Panc1 (cell line): ENCODE data around the gene FBLN2. TPM values are rescaled to one million over a fixed set of nuclear protein-coding genes. Genes with fewer than 3 reads are reported as not detected.

Experiments
- ATAC-seq: fragments of 200-7000 bp; cut with Tn5 transposase; 2 replicates; pipeline ENCODE4 v1.9.1; 2020; ENCODE audit warnings: mild to moderate bottlenecking, moderate library complexity
- BruUV-seq: library from RNA; stranded (reverse); fragments of 400-500 nt; replicated peaks from 2 replicates; lab custom pipeline; 2021; lab: Mats Ljungman, UMichigan
- CTCF ChIA-PET: fragments of 300-600 bp; sonication (Branson Sonifier 250); formaldehyde crosslinking; loops from one replicate; lab custom pipeline; 2022; ENCODE audit warnings: antibody characterized with exemption; lab: Charles Lee
- POLR2A ChIA-PET: fragments of 300-600 bp; sonication (Branson Sonifier 250); formaldehyde crosslinking; loops from one replicate; lab custom pipeline; 2022; ENCODE audit warnings: antibody characterized with exemption; lab: Charles Lee
- DNase-seq: peaks from one replicate; pipeline ENCODE4 v3.0.0-alpha.2; 2010; ENCODE audit warnings: low read depth, low spot score
- H3K27ac ChIP-seq: 2 replicates; pipeline ENCODE4 v1.5.1; 2011; ENCODE audit warnings: mild to moderate bottlenecking, low read length, inconsistent platforms
- H3K27me3 ChIP-seq: fragments of 200-500 bp; sonication (Bioruptor generic); 2 replicates; pipeline ENCODE4 v1.6.0; 2014; ENCODE audit warnings: low read length, inconsistent platforms; ENCODE audit not compliant: control insufficient read depth, insufficient read depth
- H3K36me3 ChIP-seq: fragments of 200-500 bp; sonication (Bioruptor generic); 2 replicates; pipeline ENCODE4 v1.5.1; 2014; ENCODE audit warnings: inconsistent platforms, mild to moderate bottlenecking, low read length, moderate library complexity; ENCODE audit not compliant: control insufficient read depth, insufficient read depth
- H3K4me1 ChIP-seq: 2 replicates; pipeline ENCODE4 v1.5.1; 2011; ENCODE audit warnings: inconsistent platforms, mild to moderate bottlenecking, low read length, moderate library complexity; ENCODE audit not compliant: control insufficient read depth, insufficient read depth
- H3K4me3 ChIP-seq, 2 experiments: 2 replicates each; pipeline ENCODE4 v1.5.1; 2011 to 2012; ENCODE audit warnings: low read depth in 2 of 2, low read length in 2 of 2, mild to moderate bottlenecking in 2 of 2, inconsistent platforms in 1 of 2, moderate library complexity in 1 of 2
- H3K9me3 ChIP-seq: fragments of 200-500 bp; sonication (Bioruptor generic); 2 replicates; pipeline ENCODE4 v1.5.1; 2014; ENCODE audit warnings: low read depth, mild to moderate bottlenecking, inconsistent platforms, low read length, moderate library complexity; ENCODE audit not compliant: control insufficient read depth, insufficient read depth
- POLR2AphosphoS5 ChIP-seq: IDR thresholded peaks from 2 replicates; pipeline ENCODE4 v1.6.1; 2012; ENCODE audit warnings: mild to moderate bottlenecking, low read depth, low read length, moderate library complexity
- SIN3A ChIP-seq: IDR thresholded peaks from 2 replicates; pipeline ENCODE4 v1.6.1; 2012; ENCODE audit warnings: low read depth, mild to moderate bottlenecking, low read length, moderate library complexity, borderline replicate concordance; ENCODE audit not compliant: insufficient read depth
- TCF7L2 ChIP-seq: IDR thresholded peaks from 2 replicates; pipeline ENCODE4 v1.6.1; 2011; ENCODE audit warnings: mild to moderate bottlenecking, low read depth, low read length, inconsistent platforms
- in situ Hi-C: cut with HindIII; loops from 2 replicates; pipeline ENCODE4 v1.10.0; 2016; ENCODE audit warnings: low sequenced_read_pairs, low pct_unique_long_range_greater_than_20kb
- intact Hi-C: fragments of 100-400 bp; cut with micrococcal nuclease; formaldehyde crosslinking; loops from one replicate; pipeline ENCODE4 v1.10.0; 2022; ENCODE audit not compliant: unreplicated experiment
- total RNA-seq: library from RNA; stranded (reverse); gene quantifications from one replicate; pipeline ENCODE4 v1.2.1, GENCODE V29; 2021; ENCODE audit not compliant: unreplicated experiment
- TF ChIP-seq, protein P1 (sequence below), 2 experiments: IDR thresholded peaks; 2 replicates each; pipeline ENCODE4 v1.6.1; 2011 to 2012; ENCODE audit warnings: low read depth in 2 of 2, control low read depth in 1 of 2, low read length in 1 of 2, mild to moderate bottlenecking in 1 of 2, moderate library complexity in 1 of 2; ENCODE audit not compliant: insufficient read depth in 1 of 2
- TF ChIP-seq, protein P2 (sequence below): fragments of 450-650 bp; IDR thresholded peaks from 2 replicates; pipeline ENCODE4 v1.5.1; 2017; ENCODE audit warnings: mild to moderate bottlenecking

FBLN2 gene
- total RNA-seq, 1 experiment from 2014 or later, result 0.44 TPM

DNA sequence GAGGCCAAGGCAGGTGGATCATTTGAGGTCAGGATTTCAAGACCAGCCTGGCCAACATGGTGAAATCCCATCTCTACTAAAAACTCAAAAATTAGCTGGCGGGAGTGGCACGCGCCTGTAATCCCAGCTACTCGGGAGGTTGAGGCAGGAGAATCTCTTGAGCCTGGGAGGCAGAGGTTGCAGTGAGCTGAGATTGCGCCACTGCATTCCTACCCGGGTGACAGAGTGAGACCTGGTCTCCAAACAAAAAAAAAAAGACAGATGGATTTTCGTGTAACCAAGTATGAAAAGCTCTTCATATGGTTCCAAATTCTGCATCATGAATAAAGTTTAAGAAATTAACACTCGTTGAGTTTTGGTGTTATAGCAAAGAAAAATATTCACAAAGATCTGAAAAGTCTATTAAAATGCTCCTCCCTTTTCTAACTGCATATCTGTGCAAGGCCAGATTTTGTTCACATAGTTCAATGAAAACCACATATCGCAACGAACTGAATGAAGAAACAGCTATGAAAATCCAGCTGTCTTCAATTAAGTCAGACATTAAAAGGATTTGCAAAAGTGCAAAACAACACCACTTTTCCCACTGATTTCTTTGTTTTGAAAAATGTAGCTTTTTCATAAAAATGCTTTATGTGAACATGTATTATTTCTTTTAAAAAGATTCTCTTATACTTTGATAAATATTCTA lies 23.8 kb upstream of the FBLN2 start:
- intact Hi-C loops, result no loop called here
- in situ Hi-C loops, result no loop called here
- Histone ChIP-seq H3K4me3 (no peak overlapping the region), H3K9me3 (no peaks in the 10 kb centered on the region), H3K27ac (no peak overlapping the region), H3K27me3 (no peaks in the 10 kb centered on the region), H3K36me3 (no peaks in the 10 kb centered on the region), H3K4me1 (no peaks in the 10 kb centered on the region)
- no peak for DNase-seq
- TF ChIP-seq, protein P1, sequence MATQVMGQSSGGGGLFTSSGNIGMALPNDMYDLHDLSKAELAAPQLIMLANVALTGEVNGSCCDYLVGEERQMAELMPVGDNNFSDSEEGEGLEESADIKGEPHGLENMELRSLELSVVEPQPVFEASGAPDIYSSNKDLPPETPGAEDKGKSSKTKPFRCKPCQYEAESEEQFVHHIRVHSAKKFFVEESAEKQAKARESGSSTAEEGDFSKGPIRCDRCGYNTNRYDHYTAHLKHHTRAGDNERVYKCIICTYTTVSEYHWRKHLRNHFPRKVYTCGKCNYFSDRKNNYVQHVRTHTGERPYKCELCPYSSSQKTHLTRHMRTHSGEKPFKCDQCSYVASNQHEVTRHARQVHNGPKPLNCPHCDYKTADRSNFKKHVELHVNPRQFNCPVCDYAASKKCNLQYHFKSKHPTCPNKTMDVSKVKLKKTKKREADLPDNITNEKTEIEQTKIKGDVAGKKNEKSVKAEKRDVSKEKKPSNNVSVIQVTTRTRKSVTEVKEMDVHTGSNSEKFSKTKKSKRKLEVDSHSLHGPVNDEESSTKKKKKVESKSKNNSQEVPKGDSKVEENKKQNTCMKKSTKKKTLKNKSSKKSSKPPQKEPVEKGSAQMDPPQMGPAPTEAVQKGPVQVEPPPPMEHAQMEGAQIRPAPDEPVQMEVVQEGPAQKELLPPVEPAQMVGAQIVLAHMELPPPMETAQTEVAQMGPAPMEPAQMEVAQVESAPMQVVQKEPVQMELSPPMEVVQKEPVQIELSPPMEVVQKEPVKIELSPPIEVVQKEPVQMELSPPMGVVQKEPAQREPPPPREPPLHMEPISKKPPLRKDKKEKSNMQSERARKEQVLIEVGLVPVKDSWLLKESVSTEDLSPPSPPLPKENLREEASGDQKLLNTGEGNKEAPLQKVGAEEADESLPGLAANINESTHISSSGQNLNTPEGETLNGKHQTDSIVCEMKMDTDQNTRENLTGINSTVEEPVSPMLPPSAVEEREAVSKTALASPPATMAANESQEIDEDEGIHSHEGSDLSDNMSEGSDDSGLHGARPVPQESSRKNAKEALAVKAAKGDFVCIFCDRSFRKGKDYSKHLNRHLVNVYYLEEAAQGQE (IDR thresholded peaks at IDR 0.05; ENCODE audit: insufficient read depth in 1 of 2, low read depth in 2 of 2, low read length in 1 of 2), result no peak
- TF ChIP-seq, protein P2, sequence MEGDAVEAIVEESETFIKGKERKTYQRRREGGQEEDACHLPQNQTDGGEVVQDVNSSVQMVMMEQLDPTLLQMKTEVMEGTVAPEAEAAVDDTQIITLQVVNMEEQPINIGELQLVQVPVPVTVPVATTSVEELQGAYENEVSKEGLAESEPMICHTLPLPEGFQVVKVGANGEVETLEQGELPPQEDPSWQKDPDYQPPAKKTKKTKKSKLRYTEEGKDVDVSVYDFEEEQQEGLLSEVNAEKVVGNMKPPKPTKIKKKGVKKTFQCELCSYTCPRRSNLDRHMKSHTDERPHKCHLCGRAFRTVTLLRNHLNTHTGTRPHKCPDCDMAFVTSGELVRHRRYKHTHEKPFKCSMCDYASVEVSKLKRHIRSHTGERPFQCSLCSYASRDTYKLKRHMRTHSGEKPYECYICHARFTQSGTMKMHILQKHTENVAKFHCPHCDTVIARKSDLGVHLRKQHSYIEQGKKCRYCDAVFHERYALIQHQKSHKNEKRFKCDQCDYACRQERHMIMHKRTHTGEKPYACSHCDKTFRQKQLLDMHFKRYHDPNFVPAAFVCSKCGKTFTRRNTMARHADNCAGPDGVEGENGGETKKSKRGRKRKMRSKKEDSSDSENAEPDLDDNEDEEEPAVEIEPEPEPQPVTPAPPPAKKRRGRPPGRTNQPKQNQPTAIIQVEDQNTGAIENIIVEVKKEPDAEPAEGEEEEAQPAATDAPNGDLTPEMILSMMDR, result no peak
- TF ChIP-seq TCF7L2 (no peak), POLR2AphosphoS5 (no peak), SIN3A (no peak)
- BruUV-seq, result no TSS peak
- POLR2A ChIA-PET, result no interaction called here
- no peak for ATAC-seq
- CTCF ChIA-PET, result no interaction called here

DNA sequence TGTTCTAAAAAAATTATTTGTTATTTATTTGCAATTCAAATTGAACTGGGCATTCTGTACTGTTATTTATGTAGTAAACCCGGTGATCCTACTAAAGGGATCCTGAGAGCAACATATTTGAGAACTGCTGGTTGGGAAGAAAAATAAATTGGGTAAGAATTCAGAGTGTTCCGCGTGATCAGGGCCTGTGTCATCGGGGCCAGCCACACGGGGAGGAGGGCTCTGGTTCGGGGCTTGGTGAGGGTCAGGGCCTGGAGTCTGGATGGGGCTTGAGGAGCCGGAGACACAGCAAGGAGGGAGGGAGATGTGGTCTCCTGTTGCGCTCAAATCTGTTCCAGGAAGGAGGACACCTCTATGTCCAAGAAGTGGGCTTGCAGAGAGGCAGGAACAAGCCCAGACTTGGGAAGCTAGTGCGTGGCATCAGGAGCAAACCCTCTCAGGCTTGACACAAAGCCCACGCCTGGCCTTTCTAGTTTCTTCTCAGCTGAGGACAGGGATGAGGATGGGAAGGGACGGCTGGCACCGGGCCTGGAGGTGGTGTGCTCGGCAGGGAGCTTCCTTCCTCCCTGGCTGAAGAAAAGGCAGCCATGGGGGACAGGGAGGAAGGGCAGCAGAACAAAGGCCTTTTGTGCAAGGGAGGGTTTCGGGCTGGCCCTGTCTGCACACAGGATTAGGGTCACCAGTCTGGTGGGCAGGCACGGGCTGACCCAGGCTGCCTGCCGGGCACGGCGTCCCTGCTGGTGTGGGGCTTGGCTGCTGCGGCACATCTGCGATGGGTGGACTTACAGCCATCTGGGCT lies 22.9 kb upstream of the FBLN2 start:
- intact Hi-C loops, result no loop called here
- no peak for TF ChIP-seq TCF7L2
- Histone ChIP-seq H3K27me3 (no peaks in the 10 kb centered on the region), H3K27ac (no peak overlapping the region), H3K4me1 (no peaks in the 10 kb centered on the region), H3K36me3 (no peaks in the 10 kb centered on the region), H3K4me3 (no peak overlapping the region), H3K9me3 (no peaks in the 10 kb centered on the region)
- CTCF ChIA-PET, result no interaction called here
- in situ Hi-C loops, result no loop called here
- no TSS peak for BruUV-seq
- ATAC-seq (no peak), DNase-seq (no peak)
- POLR2A ChIA-PET, result no interaction called here

DNA sequence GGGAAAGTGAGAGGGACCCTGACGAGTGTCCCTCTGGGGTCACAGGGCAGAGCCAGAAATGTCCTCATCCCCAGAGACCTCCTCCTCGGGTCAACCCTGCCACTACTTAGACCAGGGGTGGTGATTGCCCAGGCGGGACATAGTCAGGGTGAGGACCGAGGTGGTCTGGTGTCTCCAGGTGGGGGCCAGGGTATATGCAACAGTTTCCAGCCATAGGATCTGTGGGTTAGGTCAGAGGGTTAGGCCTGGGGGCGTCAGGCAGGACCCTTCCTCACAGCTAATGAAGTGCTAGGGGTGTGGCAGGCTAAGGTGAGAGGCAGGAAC lies 22.3 kb upstream of the FBLN2 start:
- DNase-seq (no peak), ATAC-seq (no peak)
- no peak for TF ChIP-seq SIN3A
- TF ChIP-seq, protein P2, result no peak
- TF ChIP-seq TCF7L2, result no peak
- no peak for TF ChIP-seq POLR2AphosphoS5
- TF ChIP-seq, protein P1 (IDR thresholded peaks at IDR 0.05; ENCODE audit: insufficient read depth in 1 of 2, low read depth in 2 of 2, low read length in 1 of 2), result no peak
- Histone ChIP-seq H3K36me3 (no peaks in the 10 kb centered on the region), H3K27me3 (no peaks in the 10 kb centered on the region), H3K4me3 (no peak overlapping the region), H3K27ac (no peak overlapping the region), H3K9me3 (no peaks in the 10 kb centered on the region), H3K4me1 (no peaks in the 10 kb centered on the region)
- in situ Hi-C loops (no loop called here), intact Hi-C loops (no loop called here)
- no TSS peak for BruUV-seq
- POLR2A ChIA-PET, result no interaction called here
- CTCF ChIA-PET, result no interaction called here
